Lower leg skin (tissue), 4 donors: ENCODE data around the gene HRH1. TPM values are rescaled to one million over a fixed set of nuclear protein-coding genes. Genes with fewer than 3 reads are reported as not detected.

Experiments used
- DNase-seq, 2 donors: peaks; one replicate each; pipeline ENCODE4 v3.0.0-alpha.2; 2019; ENCODE audit warnings: low spot score in 2 of 2
- H3K4me3 ChIP-seq: fragments of 200-600 bp; sonication (generic); 2 replicates; pipeline ENCODE4 v1.5.1; 2017; ENCODE audit warnings: mild to moderate bottlenecking, low read depth; ENCODE audit not compliant: poor library complexity, severe bottlenecking
- CTCF ChIP-seq, 3 donors: fragments of 450-650 bp; IDR thresholded peaks; one replicate each; pipeline ENCODE4 v1.5.1; 2016; ENCODE audit warnings: antibody characterized with exemption in 3 of 3, mild to moderate bottlenecking in 3 of 3, moderate library complexity in 2 of 3
- POLR2A ChIP-seq, 2 donors: fragments of 450-650 bp; IDR thresholded peaks; one replicate each; pipeline ENCODE4 v1.6.1; 2016 to 2017; ENCODE audit warnings: antibody characterized with exemption in 2 of 2, mild to moderate bottlenecking in 1 of 2, moderate library complexity in 1 of 2
- WGBS, 2 donors: methylation state at CpG; one replicate each; pipeline ENCODE4 v1.1.5; 2018; 5-methylcytosine and 5-hydroxymethylcytosine counted together
- intact Hi-C: fragments of 100-400 bp; cut with DNase I; formaldehyde crosslinking; loops from one replicate; pipeline ENCODE4 v1.15.0; 2023; ENCODE audit warnings: low total_unique reads
- total RNA-seq, 4 donors: library from RNA; depleted of rRNA; stranded (reverse); fragments of >200 nt; gene quantifications; one replicate each; pipeline ENCODE4 v1.1.0, GENCODE V29; 2016

The HRH1 gene
- total RNA-seq, 4 donors from 2014 or later = 6.4 to 19.8 (median 10.1) TPM

DNA sequence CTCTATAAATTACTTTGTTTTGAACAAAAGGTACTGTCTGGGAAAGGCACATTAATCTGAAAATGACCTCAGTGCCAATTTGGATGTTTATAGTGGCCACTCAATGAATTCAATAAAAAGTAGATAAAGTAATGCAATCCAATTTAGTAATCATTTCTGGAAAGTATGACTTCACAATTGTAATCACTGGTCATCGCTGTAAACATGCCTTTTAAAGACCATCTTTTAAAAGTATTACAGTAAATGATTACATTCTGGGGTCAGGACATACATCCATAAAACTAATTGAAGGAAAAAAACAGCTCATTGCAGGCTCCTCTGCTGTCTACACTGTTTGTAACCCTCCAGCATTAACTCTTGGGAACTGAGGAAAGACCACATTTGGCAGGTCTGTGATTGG lies 43.2 kb downstream of the HRH1 start:
- 63 to 75% methylated on average over 1 of the region's 1 CpG for WGBS, 2 donors
- intact Hi-C loops = no loop called here
- no peak for DNase-seq

DNA sequence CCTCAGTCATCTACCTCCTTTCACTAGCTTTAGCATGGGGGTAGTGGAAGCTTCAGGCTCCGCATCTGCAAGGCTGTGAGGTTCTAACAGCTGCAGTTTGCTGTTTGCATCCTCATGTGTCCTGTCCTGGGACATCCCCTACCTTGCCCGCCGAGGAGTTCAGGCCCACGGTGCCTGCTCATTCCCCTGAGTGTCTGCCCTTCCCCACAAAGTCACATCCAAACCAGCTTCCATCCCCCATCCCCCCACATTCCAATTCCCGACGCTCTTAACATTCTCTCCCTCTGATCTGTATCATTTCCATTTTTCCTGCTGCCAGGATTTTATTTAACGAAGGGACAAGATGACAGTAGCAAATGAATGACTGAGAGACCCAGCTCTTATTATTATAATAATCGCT lies 43.8 kb downstream of the HRH1 start:
- intact Hi-C loops = no loop called here

More for the DNA sequence above, 43.2 kb downstream of the HRH1 start:
- TF ChIP-seq CTCF (IDR thresholded peaks at IDR 0.05) (no peak), POLR2A (IDR thresholded peaks at IDR 0.05) (no peak)
- no peak overlapping the region for H3K4me3 ChIP-seq

DNA sequence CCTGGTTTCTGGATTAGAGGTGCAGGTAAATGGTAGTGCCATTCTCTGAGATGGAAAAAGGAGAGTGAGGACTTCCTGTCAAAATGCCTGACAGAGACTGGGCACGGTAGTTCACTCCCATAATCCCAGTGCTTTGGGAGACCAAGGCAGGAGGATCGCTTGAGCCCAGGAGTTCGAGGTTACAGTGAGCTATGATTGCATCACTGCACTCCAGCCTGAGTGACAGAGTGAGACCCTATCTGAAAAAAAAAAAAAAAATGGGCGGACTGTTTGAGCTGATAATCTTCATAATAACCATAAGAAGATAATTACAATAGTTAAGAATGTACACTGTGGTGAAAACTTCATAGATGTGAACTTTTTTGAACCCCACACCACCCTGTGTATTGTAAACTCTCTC lies 44.2 kb downstream of the HRH1 start:
- no peak overlapping the region for H3K4me3 ChIP-seq
- no peak for TF ChIP-seq POLR2A (IDR thresholded peaks at IDR 0.05)
- TF ChIP-seq CTCF (IDR thresholded peaks at IDR 0.05) = no peak
- 85 to 88% methylated on average over 4 of the region's 4 CpGs for WGBS, 2 donors
- intact Hi-C loops = no loop called here
- no peak for DNase-seq

More for the DNA sequence above, 43.8 kb downstream of the HRH1 start:
- TF ChIP-seq POLR2A (IDR thresholded peaks at IDR 0.05) (no peak), CTCF (IDR thresholded peaks at IDR 0.05) (no peak)
- no peak for DNase-seq
- 72 to 77% methylated on average over 8 of the region's 8 CpGs for WGBS, 2 donors
- no peak overlapping the region for H3K4me3 ChIP-seq

DNA sequence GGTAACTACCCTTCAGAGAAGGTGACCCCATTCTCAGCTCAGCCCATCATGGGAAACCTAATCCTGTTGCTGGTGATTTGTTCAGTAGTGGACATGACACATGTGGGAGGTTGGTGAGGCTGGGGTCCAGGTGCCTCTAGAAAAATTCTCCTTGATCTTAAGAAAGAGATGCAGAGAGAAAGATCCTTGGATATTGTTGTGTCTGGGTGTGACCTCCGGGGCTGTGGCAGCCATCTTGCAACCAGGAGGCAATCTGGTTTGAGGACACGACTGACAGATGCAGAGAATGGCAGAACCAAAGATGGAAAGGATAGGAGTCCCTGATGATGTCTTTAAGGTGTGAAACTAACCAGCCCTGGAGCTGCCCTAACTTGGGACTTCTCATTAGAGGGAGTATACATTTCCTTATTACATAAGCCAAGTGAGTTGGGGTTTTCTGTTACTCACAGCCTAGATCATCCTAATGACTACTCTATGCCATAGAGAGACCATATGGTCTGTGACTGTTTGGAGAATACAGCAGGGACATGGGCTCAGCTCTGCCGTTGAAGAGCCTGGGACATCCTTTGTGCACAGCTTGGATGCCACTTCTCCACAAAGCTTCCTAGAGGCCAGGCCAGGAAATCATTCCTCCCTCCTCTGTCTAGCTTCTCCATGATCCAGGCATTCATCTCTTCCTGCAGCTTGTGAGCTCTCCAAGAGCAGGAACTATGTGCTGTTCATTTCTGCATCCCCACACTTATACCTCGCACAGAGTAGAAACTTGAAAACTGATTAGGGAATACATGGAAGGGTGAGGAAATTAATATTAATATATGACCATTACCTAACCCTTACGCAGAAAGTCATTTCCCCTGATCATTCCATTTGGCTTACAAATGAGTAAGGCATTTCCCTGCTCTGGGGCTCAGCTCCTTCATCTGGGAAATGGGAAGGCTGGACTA lies 45.9 kb downstream of the HRH1 start:
- DNase-seq = no peak
- H3K4me3 ChIP-seq = no peak overlapping the region
- TF ChIP-seq POLR2A (IDR thresholded peaks at IDR 0.05) = no peak
- TF ChIP-seq CTCF (IDR thresholded peaks at IDR 0.05) = no peak
- intact Hi-C loops = no loop called here
- WGBS, 2 donors = 93 to 95% methylated on average over 5 of the region's 5 CpGs

- H3K4me3 ChIP-seq = no peak overlapping the region
- intact Hi-C loops = no loop called here
- TF ChIP-seq POLR2A (IDR thresholded peaks at IDR 0.05) (no peak), CTCF (IDR thresholded peaks at IDR 0.05) (no peak)
- DNase-seq = no peak
- WGBS, 2 donors = 62 to 66% methylated on average over 7 of the region's 7 CpGs
Measured at GRCh38 chr3:11201251-11202019, 47.1 kb downstream of the HRH1 start.
